Liver (tissue), 9 donors: ENCODE data around the gene RSBN1. TPM values are rescaled to one million over a fixed set of nuclear protein-coding genes. Genes with fewer than 3 reads are reported as not detected.

ENCODE experiments used
- DNase-seq: peaks from one replicate; pipeline ENCODE4 v3.0.0-alpha.2; 2017; ENCODE audit warnings: low spot score
- H3K27ac ChIP-seq, 2 donors: one replicate each; pipeline ENCODE4 v1.7.0; 2013; ENCODE audit warnings: inconsistent platforms in 2 of 2, low read length in 2 of 2, control low read depth in 1 of 2, low read depth in 1 of 2, mild to moderate bottlenecking in 1 of 2
- H3K27me3 ChIP-seq, 4 donors: one replicate each; pipeline versions ENCODE4 v1.6.1 to v1.7.0; 2013; ENCODE audit warnings: low read length in 3 of 4, inconsistent platforms in 1 of 4, mild to moderate bottlenecking in 1 of 4, moderate library complexity in 1 of 4; ENCODE audit not compliant: control insufficient read depth in 4 of 4, insufficient read depth in 4 of 4
- H3K36me3 ChIP-seq, 4 donors: one replicate each; pipeline versions ENCODE4 v1.6.1 to v1.7.0; 2013; ENCODE audit warnings: low read length in 3 of 4, mild to moderate bottlenecking in 3 of 4, low read depth in 1 of 4, moderate library complexity in 1 of 4; ENCODE audit not compliant: control insufficient read depth in 4 of 4, insufficient read depth in 3 of 4
- H3K4me1 ChIP-seq, 4 donors: one replicate each; pipeline versions ENCODE4 v1.6.1 to v1.7.0; 2013; ENCODE audit warnings: low read length in 3 of 4, mild to moderate bottlenecking in 3 of 4, moderate library complexity in 1 of 4; ENCODE audit not compliant: control insufficient read depth in 4 of 4, insufficient read depth in 4 of 4
- H3K4me3 ChIP-seq, 3 donors: one replicate each; pipeline versions ENCODE4 v1.6.1 to v1.7.0; 2013; ENCODE audit warnings: low read length in 3 of 3, control low read depth in 1 of 3, low read depth in 1 of 3, mild to moderate bottlenecking in 1 of 3
- H3K9ac ChIP-seq, 2 donors: one replicate each; pipeline ENCODE4 v1.7.0; 2013; ENCODE audit warnings: low read length in 2 of 2, mild to moderate bottlenecking in 2 of 2, moderate library complexity in 2 of 2, control low read depth in 1 of 2, low read depth in 1 of 2
- H3K9me3 ChIP-seq, 4 donors: one replicate each; pipeline versions ENCODE4 v1.6.1 to v1.7.0; 2013; ENCODE audit warnings: low read length in 3 of 4; ENCODE audit not compliant: control insufficient read depth in 4 of 4
- EGR1 ChIP-seq, 2 donors: IDR thresholded peaks; 2 replicates each; pipeline ENCODE4 v1.6.1; 2016 to 2018; ENCODE audit warnings: antibody characterized with exemption in 2 of 2, low read depth in 2 of 2
- FOXA2 ChIP-seq: IDR thresholded peaks from 2 replicates; pipeline ENCODE4 v1.6.1; 2016; ENCODE audit warnings: antibody characterized with exemption
- GABPA ChIP-seq, 2 donors: IDR thresholded peaks in 1 of 2; conservative IDR thresholded peaks in 1 of 2; 2 replicates each; pipeline ENCODE4 v1.6.1; 2016; ENCODE audit warnings: antibody characterized with exemption in 2 of 2, mild to moderate bottlenecking in 1 of 2, moderate library complexity in 1 of 2
- HNF4A ChIP-seq, 2 donors: conservative IDR thresholded peaks; 2 replicates each; pipeline ENCODE4 v1.6.1; 2016; ENCODE audit warnings: antibody characterized with exemption in 2 of 2, mild to moderate bottlenecking in 2 of 2
- HNF4G ChIP-seq: IDR thresholded peaks from 2 replicates; pipeline ENCODE4 v1.6.1; 2016; ENCODE audit warnings: antibody characterized with exemption
- JUND ChIP-seq, 2 donors: IDR thresholded peaks; 2 replicates each; pipeline ENCODE4 v1.6.1; 2016; ENCODE audit warnings: antibody characterized with exemption in 2 of 2
- NR2F2 ChIP-seq: IDR thresholded peaks from 2 replicates; pipeline ENCODE4 v1.6.1; 2016; ENCODE audit warnings: antibody characterized with exemption
- RAD21 ChIP-seq, 2 donors: IDR thresholded peaks; 2 replicates each; pipeline ENCODE4 v1.6.1; 2016; ENCODE audit warnings: antibody characterized with exemption in 2 of 2, mild to moderate bottlenecking in 2 of 2
- RXRA ChIP-seq, 2 donors: IDR thresholded peaks; 2 replicates each; pipeline ENCODE4 v1.6.1; 2017 to 2018; ENCODE audit warnings: antibody characterized with exemption in 2 of 2, mild to moderate bottlenecking in 1 of 2
- SP1 ChIP-seq: IDR thresholded peaks from 2 replicates; pipeline ENCODE4 v1.6.1; 2018; ENCODE audit warnings: antibody characterized with exemption, mild to moderate bottlenecking
- TAF1 ChIP-seq: conservative IDR thresholded peaks from 2 replicates; pipeline ENCODE4 v1.6.1; 2016; ENCODE audit warnings: antibody characterized with exemption, mild to moderate bottlenecking
- YY1 ChIP-seq: IDR thresholded peaks from 2 replicates; pipeline ENCODE4 v1.6.1; 2016; ENCODE audit warnings: antibody characterized with exemption, mild to moderate bottlenecking
- WGBS: extraction: QIAGEN DNeasy Blood & Tissue Kit; methylation state at CpG from one replicate; pipeline ENCODE4 v1.1.7; 2013; 5-methylcytosine and 5-hydroxymethylcytosine counted together
- polyA plus RNA-seq, 2 donors: library from polyadenylated mRNA; stranded (reverse) in 1 of 2; unstranded in 1 of 2; fragments of 200-250 nt in 1 of 2; fragments of >200 nt in 1 of 2; fragmentation: Nextera tagmentation in 1 of 2; extraction: Ambion mirVana in 1 of 2; gene quantifications; one replicate each; pipeline versions ENCODE4 v1.2.1 to v1.2.3, GENCODE V29; 2013 to 2015
- total RNA-seq, 2 donors: library from RNA; depleted of rRNA; stranded (reverse); fragments of >200 nt; gene quantifications; one replicate each; pipeline ENCODE4 v1.2.3, GENCODE V29; 2014
- TF ChIP-seq, protein P1 (sequence below): fragments of 150-350 bp; IDR thresholded peaks from 2 replicates; pipeline ENCODE4 v1.5.1; 2017; ENCODE audit warnings: improper control_type of control experiment, low read depth, low read length; ENCODE audit not compliant: missing input control
- TF ChIP-seq, protein P2 (sequence below): IDR thresholded peaks from 2 replicates; pipeline ENCODE4 v1.6.1; 2016; ENCODE audit warnings: antibody characterized with exemption
- TF ChIP-seq, protein P3 (sequence below): IDR thresholded peaks from 2 replicates; pipeline ENCODE4 v1.6.1; 2016; ENCODE audit warnings: antibody characterized with exemption, mild to moderate bottlenecking
- TF ChIP-seq, protein P4 (sequence below): IDR thresholded peaks from 2 replicates; pipeline ENCODE4 v1.6.1; 2016; ENCODE audit warnings: antibody characterized with exemption
- TF ChIP-seq, protein P5 (sequence below): IDR thresholded peaks from 2 replicates; pipeline ENCODE4 v1.6.1; 2016; ENCODE audit warnings: antibody characterized with exemption
- donor health status: healthy.
- donor health status: healthy.
- donor health status: healthy.
- donor health status: healthy.
- donor health status: healthy.

Gene RSBN1
- total and polyA plus RNA-seq, 4 donors, result 2.3 to 11.3 (median 5.6) TPM

DNA sequence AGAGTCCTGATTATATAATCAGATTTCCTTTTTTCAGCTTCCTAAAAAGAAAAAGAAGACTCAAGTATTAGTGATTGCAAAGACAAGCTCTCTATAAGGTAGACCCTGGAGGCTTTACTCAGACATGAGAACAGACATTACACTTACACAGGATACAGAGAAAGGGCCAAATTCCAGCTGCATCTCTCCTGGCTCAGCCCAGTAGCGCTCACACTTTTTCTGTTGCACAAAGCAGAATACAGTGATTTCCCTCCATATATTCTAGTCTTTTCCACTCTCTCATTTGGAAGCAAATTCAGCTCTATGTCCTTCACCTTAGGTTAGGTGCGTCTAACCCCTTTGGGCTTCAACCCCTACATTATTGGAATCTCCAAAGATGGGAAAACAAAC is 44.1 kb upstream of the RSBN1 start (continued):
- TF ChIP-seq, protein P1, sequence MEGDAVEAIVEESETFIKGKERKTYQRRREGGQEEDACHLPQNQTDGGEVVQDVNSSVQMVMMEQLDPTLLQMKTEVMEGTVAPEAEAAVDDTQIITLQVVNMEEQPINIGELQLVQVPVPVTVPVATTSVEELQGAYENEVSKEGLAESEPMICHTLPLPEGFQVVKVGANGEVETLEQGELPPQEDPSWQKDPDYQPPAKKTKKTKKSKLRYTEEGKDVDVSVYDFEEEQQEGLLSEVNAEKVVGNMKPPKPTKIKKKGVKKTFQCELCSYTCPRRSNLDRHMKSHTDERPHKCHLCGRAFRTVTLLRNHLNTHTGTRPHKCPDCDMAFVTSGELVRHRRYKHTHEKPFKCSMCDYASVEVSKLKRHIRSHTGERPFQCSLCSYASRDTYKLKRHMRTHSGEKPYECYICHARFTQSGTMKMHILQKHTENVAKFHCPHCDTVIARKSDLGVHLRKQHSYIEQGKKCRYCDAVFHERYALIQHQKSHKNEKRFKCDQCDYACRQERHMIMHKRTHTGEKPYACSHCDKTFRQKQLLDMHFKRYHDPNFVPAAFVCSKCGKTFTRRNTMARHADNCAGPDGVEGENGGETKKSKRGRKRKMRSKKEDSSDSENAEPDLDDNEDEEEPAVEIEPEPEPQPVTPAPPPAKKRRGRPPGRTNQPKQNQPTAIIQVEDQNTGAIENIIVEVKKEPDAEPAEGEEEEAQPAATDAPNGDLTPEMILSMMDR, result no peak
- no peak for TF ChIP-seq YY1
- TF ChIP-seq, protein P2, sequence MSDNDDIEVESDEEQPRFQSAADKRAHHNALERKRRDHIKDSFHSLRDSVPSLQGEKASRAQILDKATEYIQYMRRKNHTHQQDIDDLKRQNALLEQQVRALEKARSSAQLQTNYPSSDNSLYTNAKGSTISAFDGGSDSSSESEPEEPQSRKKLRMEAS, result no peak
- TF ChIP-seq HNF4G, result no peak
- TF ChIP-seq SP1, result no peak

- H3K27ac ChIP-seq, result no peak overlapping the region
- no peak for TF ChIP-seq JUND (IDR thresholded peaks at IDR 0.05)
- no peak for TF ChIP-seq TAF1
- TF ChIP-seq, protein P1, result no peak
- no peak for TF ChIP-seq FOXA2
- TF ChIP-seq, protein P3, sequence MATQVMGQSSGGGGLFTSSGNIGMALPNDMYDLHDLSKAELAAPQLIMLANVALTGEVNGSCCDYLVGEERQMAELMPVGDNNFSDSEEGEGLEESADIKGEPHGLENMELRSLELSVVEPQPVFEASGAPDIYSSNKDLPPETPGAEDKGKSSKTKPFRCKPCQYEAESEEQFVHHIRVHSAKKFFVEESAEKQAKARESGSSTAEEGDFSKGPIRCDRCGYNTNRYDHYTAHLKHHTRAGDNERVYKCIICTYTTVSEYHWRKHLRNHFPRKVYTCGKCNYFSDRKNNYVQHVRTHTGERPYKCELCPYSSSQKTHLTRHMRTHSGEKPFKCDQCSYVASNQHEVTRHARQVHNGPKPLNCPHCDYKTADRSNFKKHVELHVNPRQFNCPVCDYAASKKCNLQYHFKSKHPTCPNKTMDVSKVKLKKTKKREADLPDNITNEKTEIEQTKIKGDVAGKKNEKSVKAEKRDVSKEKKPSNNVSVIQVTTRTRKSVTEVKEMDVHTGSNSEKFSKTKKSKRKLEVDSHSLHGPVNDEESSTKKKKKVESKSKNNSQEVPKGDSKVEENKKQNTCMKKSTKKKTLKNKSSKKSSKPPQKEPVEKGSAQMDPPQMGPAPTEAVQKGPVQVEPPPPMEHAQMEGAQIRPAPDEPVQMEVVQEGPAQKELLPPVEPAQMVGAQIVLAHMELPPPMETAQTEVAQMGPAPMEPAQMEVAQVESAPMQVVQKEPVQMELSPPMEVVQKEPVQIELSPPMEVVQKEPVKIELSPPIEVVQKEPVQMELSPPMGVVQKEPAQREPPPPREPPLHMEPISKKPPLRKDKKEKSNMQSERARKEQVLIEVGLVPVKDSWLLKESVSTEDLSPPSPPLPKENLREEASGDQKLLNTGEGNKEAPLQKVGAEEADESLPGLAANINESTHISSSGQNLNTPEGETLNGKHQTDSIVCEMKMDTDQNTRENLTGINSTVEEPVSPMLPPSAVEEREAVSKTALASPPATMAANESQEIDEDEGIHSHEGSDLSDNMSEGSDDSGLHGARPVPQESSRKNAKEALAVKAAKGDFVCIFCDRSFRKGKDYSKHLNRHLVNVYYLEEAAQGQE, result no peak
- TF ChIP-seq HNF4A (conservative IDR thresholded peaks at IDR 0.05), result no peak
- TF ChIP-seq SP1, result no peak
- TF ChIP-seq RAD21 (IDR thresholded peaks at IDR 0.05), result no peak
- no peak for TF ChIP-seq EGR1 (IDR thresholded peaks at IDR 0.05; ENCODE audit: low read depth in 2 of 2)
- no peak for TF ChIP-seq RXRA (IDR thresholded peaks at IDR 0.05)
- TF ChIP-seq, protein P4, sequence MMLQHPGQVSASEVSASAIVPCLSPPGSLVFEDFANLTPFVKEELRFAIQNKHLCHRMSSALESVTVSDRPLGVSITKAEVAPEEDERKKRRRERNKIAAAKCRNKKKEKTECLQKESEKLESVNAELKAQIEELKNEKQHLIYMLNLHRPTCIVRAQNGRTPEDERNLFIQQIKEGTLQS, result no peak
- TF ChIP-seq NR2F2, result no peak
- TF ChIP-seq, protein P2, result no peak
- TF ChIP-seq, protein P5, sequence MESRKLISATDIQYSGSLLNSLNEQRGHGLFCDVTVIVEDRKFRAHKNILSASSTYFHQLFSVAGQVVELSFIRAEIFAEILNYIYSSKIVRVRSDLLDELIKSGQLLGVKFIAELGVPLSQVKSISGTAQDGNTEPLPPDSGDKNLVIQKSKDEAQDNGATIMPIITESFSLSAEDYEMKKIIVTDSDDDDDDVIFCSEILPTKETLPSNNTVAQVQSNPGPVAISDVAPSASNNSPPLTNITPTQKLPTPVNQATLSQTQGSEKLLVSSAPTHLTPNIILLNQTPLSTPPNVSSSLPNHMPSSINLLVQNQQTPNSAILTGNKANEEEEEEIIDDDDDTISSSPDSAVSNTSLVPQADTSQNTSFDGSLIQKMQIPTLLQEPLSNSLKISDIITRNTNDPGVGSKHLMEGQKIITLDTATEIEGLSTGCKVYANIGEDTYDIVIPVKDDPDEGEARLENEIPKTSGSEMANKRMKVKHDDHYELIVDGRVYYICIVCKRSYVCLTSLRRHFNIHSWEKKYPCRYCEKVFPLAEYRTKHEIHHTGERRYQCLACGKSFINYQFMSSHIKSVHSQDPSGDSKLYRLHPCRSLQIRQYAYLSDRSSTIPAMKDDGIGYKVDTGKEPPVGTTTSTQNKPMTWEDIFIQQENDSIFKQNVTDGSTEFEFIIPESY, result no peak
- no peak for TF ChIP-seq GABPA (IDR thresholded peaks at IDR 0.05 in 1 of 2, conservative IDR thresholded peaks at IDR 0.05 in 1 of 2)
- TF ChIP-seq HNF4G, result no peak
- H3K4me3 ChIP-seq, result no peak overlapping the region
- H3K9ac ChIP-seq, result no peak overlapping the region
- no peaks in the 10 kb centered on the region for H3K4me1 ChIP-seq
- no peak for DNase-seq
- no peaks in the 10 kb centered on the region for H3K27me3 ChIP-seq
- 94% methylated on average over 4 of the region's 4 CpGs for WGBS
- H3K9me3 ChIP-seq, result no peaks in the 10 kb centered on the region
- no peaks in the 10 kb centered on the region for H3K36me3 ChIP-seq
Measured at GRCh38 chr1:113855630-113856400, 43.5 kb upstream of the RSBN1 start.
